Activated gamma-delta T cell treated with anti-CD3 and anti-CD28 coated beads, Interleukin-2, amount 50 U/mL, for 16 hours (primary cell): ENCODE data around the gene AKR1D1.
"Not testable (repeated sequence)": the region's sequence is repeated elsewhere in the genome, so short reads cannot be mapped to it uniquely, and the experiment has no call there.

Source experiments
- DNase-seq: peaks from one replicate; pipeline ENCODE4 v3.0.0-alpha.2; 2020; ENCODE audit warnings: low read depth

The AKR1D1 gene

GRCh38 chr7:138074121-138074520 lies 2.1 kb upstream of the AKR1D1 start:
- DNase-seq, result no peak

DNA sequence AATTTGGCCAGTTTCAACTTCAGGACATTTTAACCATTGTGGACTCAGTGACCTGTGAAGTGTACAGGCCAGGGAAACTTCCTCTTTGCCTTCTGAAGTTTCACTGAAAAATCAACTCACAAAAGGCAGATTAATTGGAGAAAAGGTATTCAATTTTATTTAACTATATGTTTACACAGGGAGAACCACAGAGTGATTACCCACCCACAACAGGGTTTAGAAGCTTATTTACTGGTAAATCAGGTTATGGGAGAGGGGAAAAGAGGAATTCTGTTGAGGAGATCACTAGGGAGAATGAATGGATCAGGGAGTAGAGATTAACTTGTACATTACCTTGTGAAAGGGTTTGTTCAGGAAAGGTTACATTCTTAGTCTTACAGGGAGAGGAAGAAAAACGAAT lies 1.7 kb upstream of the AKR1D1 start:
- DNase-seq, result no peak

DNA sequence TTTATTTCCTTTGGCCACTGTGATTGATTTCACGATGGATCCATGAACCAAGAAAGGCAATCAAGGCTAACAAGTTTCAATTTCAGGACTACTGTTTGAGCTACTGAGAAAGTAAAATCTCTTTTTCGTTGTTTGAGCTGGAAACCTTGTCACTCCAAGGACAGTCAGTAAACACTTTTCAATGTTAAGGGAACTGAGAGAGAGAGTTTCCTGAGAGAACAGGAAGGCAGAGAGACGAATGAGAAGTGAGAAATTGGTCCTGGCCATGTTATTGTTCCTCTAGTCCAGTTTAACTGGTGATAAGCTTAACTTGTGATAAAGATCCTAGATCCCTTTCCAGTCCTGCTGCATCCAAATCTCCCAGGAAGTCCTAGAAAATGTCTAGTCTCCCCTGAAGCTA lies 909 bp upstream of the AKR1D1 start:
- DNase-seq, result no peak

DNA sequence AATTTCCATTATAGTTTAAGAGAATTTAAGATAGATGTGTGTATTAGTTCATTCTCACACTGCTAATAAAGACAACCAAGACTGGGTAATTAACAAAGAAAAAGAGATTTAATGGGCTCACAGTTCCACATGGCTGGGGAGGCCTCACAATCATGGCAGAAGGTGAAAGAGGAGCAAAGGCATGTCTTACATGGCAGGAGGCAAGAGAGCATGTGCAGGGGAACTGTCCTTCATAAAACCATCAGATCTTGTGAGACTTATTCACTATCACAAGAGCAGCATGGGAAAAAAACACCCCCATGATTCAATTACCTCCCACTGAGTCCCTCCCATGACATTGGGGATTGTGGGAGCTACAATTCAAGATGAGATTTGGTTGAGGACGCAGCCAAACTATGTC lies 473 bp upstream of the AKR1D1 start:
- not testable (repeated sequence) for DNase-seq

- DNase-seq, result no peak
These were observed 1.6 kb downstream of the AKR1D1 start for GRCh38 chr7:138077809-138078208.

DNA sequence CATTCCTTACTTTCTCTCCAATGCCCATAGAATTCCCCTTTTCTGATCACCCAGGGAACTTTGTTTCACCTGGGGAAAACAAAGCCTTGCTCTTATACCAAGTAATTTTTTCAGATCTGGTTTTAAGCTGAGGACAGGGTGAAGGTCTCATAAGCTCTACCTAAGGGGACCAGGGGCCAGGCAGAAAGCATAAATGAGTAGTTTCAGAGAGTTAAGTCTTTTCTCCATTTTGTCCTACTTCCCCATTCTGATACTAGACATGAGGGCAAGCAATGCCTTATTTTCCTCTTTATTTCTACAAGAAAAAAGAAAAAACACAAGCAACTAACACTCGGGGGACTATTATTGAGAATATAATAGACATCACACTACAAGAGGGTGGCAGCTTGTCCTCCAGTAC lies 2.9 kb downstream of the AKR1D1 start:
- no peak for DNase-seq

GRCh38 chr7:138081868-138082267 lies 5.6 kb downstream of the AKR1D1 start:
- DNase-seq, result no peak

- DNase-seq, result no peak
These were observed 7.6 kb downstream of the AKR1D1 start for GRCh38 chr7:138083859-138084258.

DNA sequence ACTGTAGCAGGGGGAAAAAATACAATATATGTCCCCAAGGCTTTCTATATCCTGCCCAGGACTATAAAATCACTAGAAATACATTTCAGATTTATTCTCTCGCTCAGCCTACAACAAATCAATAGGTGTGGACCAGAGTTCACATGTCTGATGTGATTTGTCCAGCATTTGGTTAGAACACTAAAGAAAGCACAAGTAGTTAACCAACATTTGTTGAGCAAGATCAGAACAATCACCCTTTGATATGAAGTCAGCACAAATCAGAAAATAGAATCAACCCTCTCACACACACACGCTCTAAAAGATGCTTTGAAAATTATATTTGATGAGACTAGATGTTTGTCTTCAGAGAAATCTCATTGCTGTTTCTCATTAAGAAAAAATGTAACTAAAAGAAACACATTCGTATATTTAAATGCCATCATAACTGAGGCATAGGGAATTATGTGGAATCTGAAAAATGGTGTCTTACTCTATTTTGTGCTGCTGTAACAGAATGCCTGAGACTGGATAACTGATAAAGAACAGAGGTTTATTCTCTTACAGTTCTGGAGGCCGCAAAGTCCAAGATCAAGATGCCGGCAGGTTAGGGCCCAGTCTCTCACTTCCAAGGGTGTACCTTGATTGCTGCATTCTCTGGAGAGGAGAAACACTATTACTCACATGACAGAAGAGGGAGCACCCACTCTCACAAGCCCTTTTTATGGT lies 10.5 kb downstream of the AKR1D1 start:
- DNase-seq, result no peak

DNA sequence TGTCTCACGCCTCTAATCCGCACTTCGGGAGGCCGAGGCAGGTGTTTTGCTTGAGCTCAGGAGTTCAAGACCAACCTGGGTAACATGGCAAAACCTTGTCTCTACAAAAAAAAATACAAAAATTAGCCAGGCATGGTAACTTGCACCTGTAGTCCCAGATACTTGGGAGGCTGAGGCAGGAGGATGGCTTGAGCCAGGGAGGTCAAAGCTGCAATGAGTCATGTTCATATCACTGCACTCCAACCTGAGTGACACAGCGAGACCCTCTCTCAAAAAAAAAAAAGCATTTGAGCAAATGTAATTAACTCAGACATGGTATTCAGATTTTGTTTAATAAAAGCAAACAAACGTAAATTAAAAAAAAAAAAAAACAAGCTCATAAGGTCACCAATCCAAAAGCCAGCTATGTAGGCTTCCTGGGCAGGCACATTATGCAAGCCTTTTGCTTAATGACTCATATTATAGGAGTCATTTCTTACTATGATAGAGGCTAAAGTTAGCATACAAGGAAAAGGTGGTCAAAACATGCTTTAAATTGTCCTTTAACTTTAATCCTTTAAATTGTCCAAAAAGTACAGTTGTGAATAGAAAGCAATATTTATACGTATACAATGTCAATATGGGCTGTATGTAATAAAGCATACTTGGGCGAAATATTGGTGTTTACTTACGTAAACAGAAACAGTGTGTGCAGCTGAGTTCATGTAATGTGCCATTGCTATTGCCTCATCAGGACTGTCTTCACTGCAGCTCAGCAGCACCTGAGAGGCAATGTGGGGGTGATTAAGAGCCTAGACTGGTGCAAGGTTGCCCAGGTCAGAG lies 13.0 kb downstream of the AKR1D1 start:
- DNase-seq, result no peak

GRCh38 chr7:138091032-138091431 lies 14.8 kb downstream of the AKR1D1 start:
- DNase-seq, result no peak

- DNase-seq, result not testable (repeated sequence)
These were observed 15.6 kb downstream of the AKR1D1 start for GRCh38 chr7:138091840-138092239.

DNA sequence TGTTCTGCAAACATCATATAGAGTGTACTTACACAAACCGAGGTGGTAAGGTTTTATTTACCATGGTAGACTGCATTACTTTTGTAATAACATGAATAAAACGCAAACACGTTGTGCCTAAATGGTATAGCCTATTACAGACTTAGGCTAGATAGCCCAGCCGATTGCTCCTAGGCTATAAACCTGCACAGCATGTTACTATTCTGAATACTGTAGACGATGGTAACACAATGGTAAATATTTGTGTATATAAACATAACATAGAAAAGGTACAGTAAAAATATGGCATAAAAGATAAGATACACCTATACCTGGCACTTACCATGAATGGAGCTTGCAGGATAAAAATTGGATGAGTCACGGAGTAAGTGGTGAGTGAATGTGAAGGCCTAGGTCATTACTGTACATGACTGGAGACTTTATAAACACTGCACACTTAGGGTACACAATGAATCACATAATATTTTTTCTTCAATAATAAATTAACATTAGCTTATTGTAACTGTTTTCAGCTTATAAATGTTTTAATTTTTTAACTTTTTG lies 16.3 kb downstream of the AKR1D1 start:
- no peak for DNase-seq

DNA sequence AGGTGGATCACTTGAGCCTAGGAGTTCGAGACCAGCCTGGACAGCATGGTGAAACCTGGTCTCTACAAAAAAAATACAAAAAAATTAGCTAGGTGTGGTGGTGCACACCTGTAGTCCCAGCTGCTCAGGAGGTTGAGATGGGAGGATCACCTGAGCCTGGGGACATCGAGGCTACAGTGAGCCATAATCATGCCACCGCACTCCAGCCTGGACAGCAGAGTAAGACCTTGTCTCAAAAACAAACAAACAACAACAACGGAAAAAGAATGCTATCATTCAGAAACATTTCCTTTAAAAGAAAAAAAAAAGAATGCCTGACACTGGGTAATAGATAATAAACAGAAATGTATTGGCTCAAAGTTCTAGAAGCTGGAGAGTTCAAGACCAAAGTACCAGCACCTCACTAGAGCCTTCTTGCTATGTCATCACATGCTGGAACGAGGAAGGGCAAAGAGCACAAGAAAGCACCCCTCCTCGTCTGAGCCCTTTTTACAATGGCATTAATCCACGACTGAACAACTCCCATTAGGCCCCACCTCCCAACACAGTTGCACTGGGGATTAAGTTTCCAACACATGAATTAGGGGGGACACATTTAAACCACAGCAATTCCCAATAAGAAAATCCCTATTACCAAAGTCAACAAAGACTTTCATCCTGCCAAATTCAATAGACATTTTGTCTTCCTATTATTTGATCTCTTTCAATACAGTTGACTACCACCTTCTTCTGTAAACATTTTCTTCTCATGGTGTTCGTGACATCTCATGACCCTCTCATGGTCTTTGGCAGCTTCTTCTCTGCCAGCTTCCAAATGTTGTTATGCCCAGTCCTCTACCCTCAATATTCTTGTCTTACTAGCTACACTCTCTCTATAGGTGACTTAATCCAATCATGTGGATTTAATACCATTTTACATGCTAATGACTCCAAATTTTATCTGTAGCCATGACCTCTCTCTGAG lies 20.0 kb downstream of the AKR1D1 start:
- DNase-seq, result no peak

GRCh38 chr7:138097064-138097741 lies 20.9 kb downstream of the AKR1D1 start:
- no peak for DNase-seq

GRCh38 chr7:138099813-138100212 lies 23.6 kb downstream of the AKR1D1 start:
- no peak for DNase-seq

DNA sequence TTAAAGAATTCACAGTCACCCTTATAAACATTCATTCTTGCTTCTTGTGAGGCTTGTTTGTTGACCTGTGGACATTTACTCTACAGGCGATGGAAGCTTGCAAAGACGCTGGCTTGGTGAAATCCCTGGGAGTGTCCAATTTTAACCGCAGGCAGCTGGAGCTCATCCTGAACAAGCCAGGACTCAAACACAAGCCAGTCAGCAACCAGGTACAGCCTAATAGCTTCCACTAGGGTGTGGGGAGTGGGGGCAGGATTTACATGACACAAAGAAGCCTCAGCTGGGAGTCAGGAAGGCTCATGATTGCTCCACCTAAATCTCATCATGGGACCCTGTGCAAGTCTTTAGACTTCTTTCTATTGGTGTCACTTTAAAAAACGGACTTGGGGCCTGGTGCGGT lies 29.0 kb downstream of the AKR1D1 start:
- no peak for DNase-seq

DNA sequence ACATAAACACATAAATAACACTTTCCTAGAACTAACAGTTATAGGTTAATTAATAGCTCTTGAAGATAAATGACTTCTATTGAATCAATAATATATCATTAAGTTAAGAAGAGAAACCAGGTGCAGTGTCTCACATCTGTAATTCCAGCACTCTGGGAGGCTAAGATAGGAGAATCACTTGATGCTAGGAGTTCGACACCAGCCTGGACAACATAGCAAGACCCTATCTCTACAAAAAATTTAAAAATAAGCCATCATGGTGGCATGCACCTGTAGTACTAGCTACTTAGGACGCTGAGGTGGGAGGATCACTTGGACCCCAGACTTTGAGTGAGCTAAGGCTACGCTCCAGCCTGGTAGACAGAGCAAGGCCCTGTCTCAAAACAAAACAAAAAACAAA lies 38.8 kb downstream of the AKR1D1 start:
- no peak for DNase-seq

- no peak for DNase-seq
These were observed 39.9 kb downstream of the AKR1D1 start for GRCh38 chr7:138116141-138116540.

DNA sequence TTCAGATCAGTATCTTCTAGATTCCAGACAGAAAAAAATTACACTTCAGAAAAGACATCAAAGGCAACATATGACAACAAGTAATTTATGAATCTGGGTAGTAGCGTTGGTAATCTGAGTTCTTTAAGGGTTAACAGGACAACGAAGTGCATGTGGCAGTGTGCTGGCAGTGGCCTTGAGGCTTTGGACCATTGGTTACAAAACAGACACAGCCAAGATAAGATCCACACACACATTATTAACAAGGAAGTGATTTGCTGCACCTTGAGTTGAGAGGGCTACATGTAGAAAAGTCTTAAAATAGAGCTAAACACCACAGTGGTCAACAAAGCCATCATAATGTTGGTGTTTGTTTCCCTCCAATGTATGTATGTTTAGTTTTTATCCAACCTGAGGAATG lies 40.6 kb downstream of the AKR1D1 start:
- no peak for DNase-seq

DNA sequence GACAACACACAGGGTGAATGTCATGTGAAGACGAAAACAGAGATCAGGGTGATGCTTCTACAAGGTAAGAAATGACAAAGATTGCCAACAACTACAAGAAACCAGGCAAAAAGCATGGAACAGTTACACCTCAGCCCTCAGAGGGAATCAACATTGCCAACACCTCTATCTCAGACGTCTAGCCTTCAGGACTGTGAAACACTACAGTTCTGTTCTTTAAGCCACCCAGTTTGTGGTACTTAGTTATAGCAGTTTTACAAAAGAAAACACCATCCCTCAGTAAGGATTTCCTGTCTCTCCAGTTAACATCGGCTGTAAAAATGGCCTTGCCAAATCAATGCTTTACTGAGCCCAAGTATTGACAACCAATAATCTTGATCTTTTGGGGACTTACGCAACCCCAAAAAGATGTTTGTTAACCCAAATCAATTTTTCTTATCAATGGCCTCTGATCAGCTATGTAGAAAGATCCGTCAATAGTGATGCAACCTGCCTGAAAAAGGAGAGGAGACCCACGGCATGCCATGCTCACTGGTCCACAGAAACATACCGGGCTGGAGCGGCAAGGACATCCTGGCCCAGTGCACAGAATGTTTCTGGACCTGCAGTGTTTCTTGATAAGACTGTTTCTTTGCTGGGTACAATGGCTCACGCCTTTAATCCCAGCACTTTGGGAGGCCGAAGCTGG lies 44.0 kb downstream of the AKR1D1 start:
- no peak for DNase-seq
